Measurements from ENCODE around the gene SNAPC2. TPM values are rescaled to one million over a fixed set of nuclear protein-coding genes. Genes with fewer than 3 reads are reported as not detected.

SNAPC2 gene
- total and polyA plus RNA-seq, 2 of the 13 experiments (the other 11 are each of a cell fraction or from before 2014, with no cell fraction given): 10.2 to 12.7 TPM

DNA sequence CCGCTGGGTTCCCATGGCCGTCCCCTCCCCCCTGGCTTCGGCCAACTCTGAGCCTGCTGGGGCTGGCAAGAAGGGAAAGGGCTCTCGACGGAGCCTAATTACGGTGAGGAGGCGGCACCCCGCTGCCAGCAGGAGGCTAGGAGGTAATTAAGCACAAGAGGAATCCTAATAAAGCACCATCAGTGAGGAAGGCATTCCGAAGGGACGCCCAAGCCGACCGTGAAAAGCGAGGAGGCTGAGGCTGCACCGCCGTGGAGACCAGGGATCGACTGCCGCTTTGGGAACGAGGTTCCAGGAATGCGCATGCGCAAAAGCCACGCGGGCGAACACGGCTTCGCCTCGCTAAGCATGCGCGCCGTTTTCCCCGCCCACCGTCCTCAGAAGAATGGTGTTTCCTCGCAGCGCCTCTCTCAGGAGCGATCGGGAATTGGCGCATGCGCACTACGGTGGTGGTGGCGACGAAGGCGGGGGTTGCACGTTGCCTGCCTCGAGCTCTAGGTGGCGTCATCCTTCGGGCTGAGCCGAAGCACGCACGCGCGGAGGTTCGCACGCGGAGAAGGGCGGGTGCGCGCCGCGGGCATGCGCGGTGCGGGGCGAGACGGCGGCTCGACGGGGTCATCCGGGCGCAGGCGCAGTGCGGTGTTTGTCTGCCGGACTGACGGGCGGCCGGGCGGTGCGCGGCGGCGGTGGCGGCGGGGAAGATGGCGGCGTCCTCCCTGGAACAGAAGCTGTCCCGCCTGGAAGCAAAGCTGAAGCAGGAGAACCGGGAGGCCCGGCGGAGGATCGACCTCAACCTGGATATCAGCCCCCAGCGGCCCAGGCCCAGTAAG is 16.7 kb upstream of the SNAPC2 start, which contains the start of gene MAP2K7 (continued):
- TF ChIP-seq ZNF20 (CRISPR knock-in tag; IDR thresholded peaks at IDR 0.05) (no peak), ZNF569 (CRISPR knock-in tag; IDR thresholded peaks at IDR 0.05; ENCODE audit: borderline replicate concordance) (no peak), MXD3 (CRISPR knock-in tag; IDR thresholded peaks at IDR 0.05) (peak; percentile 80; the same call in 1 of the 2 replicates), ZNF251 (CRISPR knock-in tag; IDR thresholded peaks at IDR 0.05) (no peak), PHF21A (CRISPR knock-in tag; IDR thresholded peaks at IDR 0.05) (no peak; the same call in 1 of the 2 replicates), ZNF549 (CRISPR knock-in tag; IDR thresholded peaks at IDR 0.05) (no peak), ZNF709 (CRISPR knock-in tag; IDR thresholded peaks at IDR 0.05) (no peak; the same call in 1 of the 2 replicates), MATR3 (CRISPR knock-in tag; IDR thresholded peaks at IDR 0.05) (no peak), MIXL1 (CRISPR knock-in tag; IDR thresholded peaks at IDR 0.05) (peak; percentile 72), ZNF256 (CRISPR knock-in tag; conservative IDR thresholded peaks at IDR 0.05) (no peak), ZNF136 (CRISPR knock-in tag; IDR thresholded peaks at IDR 0.05; ENCODE audit: low read depth) (peak; percentile 88; the same call in 1 of the 2 replicates), ZNF407 (CRISPR knock-in tag; IDR thresholded peaks at IDR 0.05; ENCODE audit: not compliant biosample characterization) (peak; percentile 83), FOXC1 (CRISPR knock-in tag; IDR thresholded peaks at IDR 0.05; ENCODE audit: borderline replicate concordance) (peak; percentile 97), JUNB (CRISPR knock-in tag; IDR thresholded peaks at IDR 0.05; ENCODE audit: borderline replicate concordance) (no peak), ZFAT (CRISPR knock-in tag; conservative IDR thresholded peaks at IDR 0.05) (no peak), ZNF264 (CRISPR knock-in tag; IDR thresholded peaks at IDR 0.05) (no peak; the same call in 1 of the 2 replicates), EZH2 (conservative IDR thresholded peaks at IDR 0.05; ENCODE audit: low read depth, low read length) (no peak)
- TF ChIP-seq, protein P1, sequence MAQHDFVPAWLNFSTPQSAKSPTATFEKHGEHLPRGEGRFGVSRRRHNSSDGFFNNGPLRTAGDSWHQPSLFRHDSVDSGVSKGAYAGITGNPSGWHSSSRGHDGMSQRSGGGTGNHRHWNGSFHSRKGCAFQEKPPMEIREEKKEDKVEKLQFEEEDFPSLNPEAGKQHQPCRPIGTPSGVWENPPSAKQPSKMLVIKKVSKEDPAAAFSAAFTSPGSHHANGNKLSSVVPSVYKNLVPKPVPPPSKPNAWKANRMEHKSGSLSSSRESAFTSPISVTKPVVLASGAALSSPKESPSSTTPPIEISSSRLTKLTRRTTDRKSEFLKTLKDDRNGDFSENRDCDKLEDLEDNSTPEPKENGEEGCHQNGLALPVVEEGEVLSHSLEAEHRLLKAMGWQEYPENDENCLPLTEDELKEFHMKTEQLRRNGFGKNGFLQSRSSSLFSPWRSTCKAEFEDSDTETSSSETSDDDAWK (CRISPR knock-in tag; IDR thresholded peaks at IDR 0.05): no peak
- TF ChIP-seq, protein P2, sequence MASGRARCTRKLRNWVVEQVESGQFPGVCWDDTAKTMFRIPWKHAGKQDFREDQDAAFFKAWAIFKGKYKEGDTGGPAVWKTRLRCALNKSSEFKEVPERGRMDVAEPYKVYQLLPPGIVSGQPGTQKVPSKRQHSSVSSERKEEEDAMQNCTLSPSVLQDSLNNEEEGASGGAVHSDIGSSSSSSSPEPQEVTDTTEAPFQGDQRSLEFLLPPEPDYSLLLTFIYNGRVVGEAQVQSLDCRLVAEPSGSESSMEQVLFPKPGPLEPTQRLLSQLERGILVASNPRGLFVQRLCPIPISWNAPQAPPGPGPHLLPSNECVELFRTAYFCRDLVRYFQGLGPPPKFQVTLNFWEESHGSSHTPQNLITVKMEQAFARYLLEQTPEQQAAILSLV (CRISPR knock-in tag; IDR thresholded peaks at IDR 0.05; ENCODE audit: borderline replicate concordance): peak; percentile 83
